HG02981 (cell line): ENCODE measurements around the gene LRRC38.

Experiments used
- ATAC-seq: cut with Tn5 transposase; IDR thresholded peaks from one replicate; pipeline ENCODE4 v1.9.1; 2021; ENCODE audit warnings: mild to moderate bottlenecking, moderate library complexity; ENCODE audit not compliant: unreplicated experiment

Gene LRRC38

DNA sequence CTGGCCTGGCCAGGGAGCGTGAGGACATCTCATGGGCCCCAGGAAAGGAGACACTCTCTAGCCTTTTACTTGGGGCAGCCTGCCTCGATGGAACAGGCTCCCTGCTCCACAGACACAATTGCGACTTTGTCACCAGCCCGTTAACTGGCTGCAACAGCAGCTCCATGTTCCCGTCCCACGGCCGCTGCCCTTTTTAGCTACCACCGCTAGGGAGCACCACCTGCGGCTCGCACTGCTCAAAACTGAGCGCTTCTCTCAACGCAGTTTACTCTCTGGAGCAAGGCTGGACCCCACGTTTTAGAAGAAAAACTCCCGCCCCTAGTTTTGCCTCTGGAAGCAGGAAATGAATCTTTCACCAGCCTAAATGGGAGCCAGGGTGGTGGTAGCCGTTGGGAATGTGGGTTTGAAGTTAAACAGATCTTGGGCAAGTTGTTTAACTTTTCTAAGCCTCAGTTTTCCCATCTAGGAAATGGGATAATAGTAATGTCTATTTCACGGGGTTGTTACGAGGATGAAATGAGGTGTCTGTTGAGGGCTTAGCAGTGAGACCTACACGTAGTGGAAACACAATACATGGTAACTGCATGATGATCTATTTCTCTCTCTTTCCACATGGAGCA lies 3.5 kb upstream of the LRRC38 start:
- no peak for ATAC-seq

GRCh38 chr1:13516606-13517005 lies 2.8 kb upstream of the LRRC38 start:
- ATAC-seq: no peak

- ATAC-seq: no peak
Observed at GRCh38 chr1:13514821-13515220, 1.0 kb upstream of the LRRC38 start.

- no peak for ATAC-seq
Observed at GRCh38 chr1:13513063-13513894, 524 bp downstream of the LRRC38 start.

DNA sequence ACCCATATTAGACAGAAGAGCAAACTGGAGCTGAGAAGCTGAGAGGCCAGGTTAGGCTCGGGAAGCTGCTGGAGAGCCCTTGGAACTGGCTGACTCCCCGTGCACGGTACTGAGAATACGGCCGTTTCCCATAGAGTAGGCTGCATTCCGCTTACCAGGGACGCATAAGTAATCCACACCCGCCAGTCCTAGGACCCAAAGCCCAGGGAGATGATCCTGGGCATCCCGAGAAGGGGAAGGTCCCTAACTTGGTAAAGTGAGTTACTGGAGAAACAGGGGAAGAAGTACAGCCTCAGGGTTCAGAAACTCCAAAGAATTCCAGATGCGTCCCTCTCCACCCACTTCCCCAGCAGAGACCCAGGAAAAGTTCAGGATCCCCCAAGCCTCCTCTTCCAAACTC lies 1.3 kb downstream of the LRRC38 start:
- no peak for ATAC-seq

- ATAC-seq: no peak
Observed at GRCh38 chr1:13510499-13510898, 3.3 kb downstream of the LRRC38 start.

- no peak for ATAC-seq
Observed at GRCh38 chr1:13507075-13507474, 6.7 kb downstream of the LRRC38 start.

- no peak for ATAC-seq
Observed at GRCh38 chr1:13505020-13505419, 8.8 kb downstream of the LRRC38 start.

- ATAC-seq: no peak
Observed at GRCh38 chr1:13500806-13501205, 13.0 kb downstream of the LRRC38 start.

- no peak for ATAC-seq
Observed at GRCh38 chr1:13499422-13499821, 14.4 kb downstream of the LRRC38 start.

DNA sequence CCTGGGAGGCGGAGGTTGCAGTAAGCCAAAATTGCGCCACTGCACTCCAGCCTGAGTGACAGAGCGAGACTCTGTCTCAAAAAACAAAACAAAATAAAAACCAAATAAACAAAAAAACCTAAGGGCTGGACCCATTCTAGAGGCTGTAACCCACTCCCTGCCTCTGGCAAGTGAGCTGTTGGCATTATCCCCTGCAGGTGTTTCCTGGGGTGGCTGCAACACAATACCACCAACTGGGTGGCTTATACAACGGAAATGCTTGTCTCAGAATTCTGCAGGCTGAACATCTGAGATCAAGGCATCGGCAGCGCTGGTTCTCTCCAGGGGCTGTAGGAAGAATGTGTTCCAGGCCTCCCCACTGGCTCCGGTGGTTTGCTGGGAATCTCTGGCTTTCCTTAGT lies 15.2 kb downstream of the LRRC38 start:
- no peak for ATAC-seq

DNA sequence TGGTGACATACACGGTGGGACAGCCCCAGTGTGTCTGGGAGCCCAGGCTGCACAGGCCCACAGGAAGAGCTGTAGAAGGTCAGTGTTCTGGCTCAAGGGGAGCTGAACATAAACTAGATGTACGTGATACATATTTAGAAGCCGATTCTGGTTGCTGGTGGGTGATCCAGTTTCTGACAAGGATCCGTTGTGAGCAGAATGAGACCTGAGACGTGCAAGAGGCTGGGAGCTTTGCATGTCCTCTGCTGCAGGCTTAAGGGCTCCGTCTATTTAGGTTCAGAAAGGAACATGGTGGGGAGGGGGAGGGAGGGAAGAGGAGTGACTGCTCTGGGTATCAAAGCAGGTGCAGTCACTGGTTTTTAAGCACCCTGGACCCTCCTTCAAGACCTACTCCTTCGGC lies 18.6 kb downstream of the LRRC38 start:
- no peak for ATAC-seq

DNA sequence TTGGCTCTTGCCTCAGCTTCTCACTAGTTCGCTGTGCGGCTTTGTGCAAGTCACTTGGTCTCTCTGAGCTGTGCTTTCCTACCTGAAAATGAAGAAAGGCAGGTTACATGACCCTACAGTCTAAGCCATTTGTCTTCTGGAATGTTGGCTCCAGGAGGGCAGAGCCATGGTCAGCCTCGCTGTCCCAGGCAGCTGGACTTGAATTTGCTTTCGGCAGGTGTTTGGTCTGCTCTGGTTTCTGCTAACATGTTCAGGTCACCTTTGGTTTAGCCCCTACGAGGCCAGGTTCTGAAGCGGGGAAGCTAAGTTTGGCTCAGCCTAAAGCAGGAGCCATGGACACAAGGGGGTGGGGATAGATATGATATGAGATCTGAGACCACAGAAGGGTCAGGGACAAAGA lies 19.1 kb downstream of the LRRC38 start:
- no peak for ATAC-seq

DNA sequence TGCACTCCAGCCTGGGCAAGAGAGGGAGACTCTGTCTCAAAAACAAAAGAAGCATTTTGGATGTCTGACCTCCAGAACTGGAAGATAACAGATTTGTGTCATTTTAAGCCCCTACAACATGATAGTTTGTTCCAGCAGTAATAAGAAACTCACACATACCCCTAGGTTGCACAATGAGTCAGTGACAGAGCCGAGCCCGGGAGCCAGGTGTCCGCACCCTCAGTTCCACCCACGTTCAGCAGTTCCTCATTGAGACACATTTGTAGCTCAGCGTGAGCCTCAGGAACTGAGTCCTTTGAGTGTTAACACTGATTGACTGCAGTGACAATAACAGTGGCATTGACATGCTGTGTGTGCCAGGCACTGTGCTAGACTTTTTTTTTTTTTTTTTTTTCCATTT lies 19.8 kb downstream of the LRRC38 start:
- no peak for ATAC-seq

DNA sequence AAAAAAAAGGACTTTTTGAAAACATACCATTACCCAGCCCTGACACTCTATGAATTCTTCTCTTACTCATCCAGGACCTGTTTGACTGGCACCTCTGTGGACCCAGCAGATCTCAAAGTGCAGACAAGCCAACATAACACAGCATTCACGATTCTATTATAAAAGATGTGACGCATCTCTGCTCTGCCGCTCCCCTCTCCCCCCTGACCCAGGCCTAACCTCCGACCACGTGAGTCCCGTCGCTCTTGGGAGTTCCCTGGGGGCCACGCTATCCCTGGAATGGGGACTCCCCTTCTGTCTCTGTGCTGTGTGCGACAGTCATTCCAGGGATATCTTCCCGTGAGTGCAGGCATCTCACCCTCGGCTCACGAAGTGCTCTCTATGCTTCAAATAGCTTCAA lies 21.1 kb downstream of the LRRC38 start:
- ATAC-seq: no peak

DNA sequence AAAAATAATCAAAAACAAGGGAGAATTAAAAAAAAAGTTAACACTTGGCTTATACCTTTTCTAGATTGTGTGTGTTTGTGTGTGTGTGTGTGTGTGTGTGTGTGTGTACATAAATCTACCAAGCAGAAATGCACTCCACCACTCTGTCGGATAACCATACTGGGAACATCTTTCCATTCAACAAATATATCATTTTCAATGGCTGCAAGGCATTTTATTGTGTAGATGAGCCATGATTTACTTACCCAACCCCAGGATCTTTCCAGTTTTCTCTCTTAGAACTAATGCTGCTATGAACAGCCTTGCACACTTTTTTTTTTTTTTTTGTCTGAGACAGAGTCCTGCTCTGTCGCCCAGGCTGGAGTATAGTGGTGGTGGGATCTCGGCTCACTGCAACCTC lies 25.8 kb downstream of the LRRC38 start:
- ATAC-seq: no peak

DNA sequence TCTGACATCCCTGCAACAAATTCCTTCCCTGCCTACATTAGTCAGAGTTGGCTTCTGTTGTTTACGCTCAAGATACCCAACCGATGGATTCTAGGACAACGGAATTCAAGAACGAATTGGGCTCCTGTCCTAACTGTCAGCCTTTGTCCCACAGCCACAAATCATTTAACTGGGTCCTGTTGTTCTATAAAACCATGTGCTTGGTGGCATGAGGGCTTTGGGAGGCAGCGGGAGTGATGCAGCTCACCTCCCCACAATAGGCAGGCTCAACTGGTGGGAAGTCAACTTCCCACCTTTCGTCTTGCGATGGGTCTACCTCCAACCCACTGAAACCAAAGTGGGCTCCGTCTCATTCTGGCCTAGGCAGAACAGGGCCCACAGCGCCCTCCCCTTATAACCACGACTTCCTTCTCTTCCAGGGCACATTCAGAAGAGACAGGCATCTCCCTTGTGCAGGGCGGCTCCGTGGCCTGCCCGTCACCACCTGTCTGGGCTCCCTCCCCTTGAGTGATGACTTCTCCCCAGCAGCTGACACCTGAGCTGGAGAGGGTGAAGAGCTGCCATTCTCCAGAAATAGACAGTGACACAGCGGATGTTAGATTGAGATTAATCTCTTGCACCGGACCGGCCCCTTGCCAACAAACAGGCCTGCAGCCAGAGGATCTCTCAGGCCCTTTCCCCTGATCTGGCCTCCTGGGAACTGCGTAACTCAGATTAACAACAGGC lies 26.5 kb downstream of the LRRC38 start:
- ATAC-seq: no peak

- no peak for ATAC-seq
Observed at GRCh38 chr1:13483946-13484345, 29.9 kb downstream of the LRRC38 start.

- no peak for ATAC-seq
Observed at GRCh38 chr1:13482600-13482999, 31.2 kb downstream of the LRRC38 start.

- ATAC-seq: no peak
Observed at GRCh38 chr1:13479171-13479856, 34.5 kb downstream of the LRRC38 start.

GRCh38 chr1:13478692-13479091 lies 35.1 kb downstream of the LRRC38 start:
- ATAC-seq: no peak
